Activated CD8-positive, alpha-beta memory T cell treated with anti-CD3 and anti-CD28 coated beads, Interleukin-2, amount 50 U/mL, for 1 hour (primary cell): ENCODE data around the gene IL1RAP.

Experiments
- DNase-seq: peaks from one replicate; pipeline ENCODE4 v3.0.0-alpha.2; 2020; ENCODE audit errors: extremely low read depth

IL1RAP gene

GRCh38 chr3:190541560-190541959 lies 27.7 kb downstream of the IL1RAP start:
- DNase-seq: no peak

DNA sequence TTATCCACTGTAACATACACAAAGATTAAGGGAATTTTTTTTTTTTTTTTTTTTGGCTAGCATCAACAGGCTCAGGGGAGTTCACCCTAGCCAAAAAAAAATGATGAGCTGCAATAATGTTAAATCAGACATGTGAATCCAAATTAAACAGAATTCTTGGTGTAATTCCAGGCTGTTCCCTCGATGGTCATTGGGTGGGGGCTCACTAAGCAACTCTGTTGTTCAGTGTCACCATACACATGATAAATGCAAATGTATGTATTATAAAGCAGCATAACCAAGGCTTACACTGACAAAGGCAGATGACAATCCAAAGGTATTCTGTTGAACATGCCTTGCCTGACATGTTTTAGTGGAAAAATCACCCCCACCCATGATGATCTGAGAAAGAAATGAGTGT lies 29.0 kb downstream of the IL1RAP start:
- no peak for DNase-seq

DNA sequence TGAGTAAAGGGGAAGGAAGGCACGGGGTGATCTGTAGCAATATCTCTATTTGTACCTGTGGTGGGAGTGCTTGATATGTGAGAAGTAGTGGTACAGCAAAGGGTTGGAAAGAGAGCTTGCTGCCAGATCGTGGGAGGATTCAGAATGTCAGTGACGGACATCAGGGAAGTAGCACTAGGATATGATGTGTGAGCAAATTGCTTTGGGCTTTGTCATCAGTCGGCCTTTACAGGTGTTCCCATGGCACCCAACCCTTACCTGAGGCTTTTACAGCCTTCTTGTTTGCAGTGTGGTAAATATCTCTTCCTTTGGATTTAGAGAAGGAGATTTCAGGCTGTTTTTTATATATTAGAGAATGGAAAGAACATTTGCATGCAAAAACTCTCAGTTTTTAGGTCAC lies 29.8 kb downstream of the IL1RAP start:
- DNase-seq: no peak

- DNase-seq: no peak
Observed at GRCh38 chr3:190545191-190545590, 31.3 kb downstream of the IL1RAP start.

DNA sequence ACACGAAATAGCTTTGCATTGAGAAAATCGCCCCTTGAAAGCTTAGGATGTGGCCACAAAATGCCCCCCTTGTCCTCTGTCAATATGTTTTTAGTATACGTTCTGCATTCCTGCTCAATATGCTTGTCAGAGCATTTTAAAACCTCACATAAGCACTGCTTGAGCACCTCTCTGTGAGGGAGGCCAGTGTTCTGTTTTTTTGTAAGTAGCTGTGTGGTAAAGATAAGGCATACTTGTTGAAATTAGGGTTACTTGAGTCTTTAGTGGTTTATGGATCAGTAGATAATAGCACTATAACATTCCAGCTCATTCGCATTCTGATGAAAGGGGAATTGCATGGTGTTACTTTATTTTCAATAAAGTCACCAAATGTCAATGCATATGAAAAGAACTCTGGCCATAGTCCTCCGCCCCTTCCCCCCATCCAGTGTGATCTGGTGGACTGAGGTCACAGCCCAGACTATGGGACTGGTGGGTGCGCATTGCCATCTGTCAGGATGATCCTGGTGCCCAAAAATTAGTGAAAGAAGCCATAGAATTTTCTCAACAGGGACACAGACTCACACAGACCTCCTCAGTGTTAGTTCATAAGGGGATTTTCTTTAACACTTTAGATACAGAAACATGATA lies 33.1 kb downstream of the IL1RAP start:
- DNase-seq: no peak

DNA sequence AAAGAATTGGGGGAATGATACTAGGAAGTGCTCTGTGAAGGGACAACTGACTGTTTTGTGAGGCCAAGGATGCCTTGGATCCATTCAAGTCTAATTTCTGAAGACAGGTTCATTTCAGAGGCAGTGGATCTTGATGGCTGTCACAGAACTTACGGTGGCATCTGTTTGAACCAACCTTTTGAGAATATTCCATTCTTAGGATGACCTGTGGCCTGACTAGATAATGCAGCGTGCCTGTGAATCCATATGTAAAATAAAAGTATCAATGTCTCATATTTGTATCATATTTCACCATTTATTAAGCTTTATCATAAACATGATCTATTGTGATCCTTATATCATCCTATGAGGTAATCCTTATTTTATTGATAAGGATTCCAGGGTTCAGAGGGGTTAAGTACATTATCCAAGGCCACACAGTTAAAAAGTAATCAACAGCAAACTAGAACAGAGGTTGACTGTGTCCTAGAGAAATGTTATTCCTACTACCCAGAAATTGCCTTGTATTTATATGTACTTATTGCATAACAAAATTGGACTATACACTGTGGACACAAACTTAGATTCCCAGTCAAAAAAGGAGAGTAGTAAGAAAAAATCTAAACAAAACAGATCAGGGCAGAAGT lies 34.3 kb downstream of the IL1RAP start:
- DNase-seq: no peak

DNA sequence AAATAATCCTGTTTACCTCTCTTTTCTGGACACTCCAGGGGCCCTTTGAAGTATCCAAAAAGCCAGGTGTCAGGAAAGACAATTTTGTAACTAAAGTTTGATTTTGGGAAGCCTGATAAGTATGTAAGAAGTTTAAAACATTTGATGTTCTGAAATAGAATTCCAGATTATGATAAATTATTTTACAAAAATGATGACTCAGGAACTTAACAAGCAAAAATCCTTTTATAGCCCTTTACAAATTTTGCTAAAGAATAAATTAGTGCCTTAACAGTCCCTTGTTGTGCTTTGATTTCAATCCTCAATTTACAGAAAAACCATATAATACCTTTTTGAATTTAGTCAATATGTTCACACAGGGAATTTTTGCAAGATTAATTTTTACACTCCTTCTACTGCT lies 38.1 kb downstream of the IL1RAP start:
- DNase-seq: no peak

- DNase-seq: no peak
Observed at GRCh38 chr3:190552969-190553759, 39.3 kb downstream of the IL1RAP start.

DNA sequence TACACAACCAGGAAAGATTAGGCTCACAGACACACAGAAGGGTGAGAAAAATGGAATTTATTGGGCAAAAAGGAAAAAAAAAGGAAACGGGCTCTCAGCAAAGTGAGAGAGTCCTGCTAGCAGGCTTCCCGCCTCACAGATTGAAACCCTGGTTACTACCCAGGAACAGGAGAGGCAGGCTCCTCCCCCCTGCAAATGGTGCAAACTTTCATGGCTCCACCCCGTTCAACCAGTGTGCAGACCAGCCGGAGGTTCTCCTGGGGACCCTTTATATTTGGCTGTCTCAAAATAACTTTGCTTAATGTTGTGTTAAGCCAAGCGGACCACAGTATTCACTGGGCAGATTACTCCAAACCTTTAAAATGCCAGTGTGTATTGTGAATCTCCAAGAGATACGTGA lies 40.3 kb downstream of the IL1RAP start:
- no peak for DNase-seq

GRCh38 chr3:190556351-190556750 lies 42.5 kb downstream of the IL1RAP start:
- no peak for DNase-seq

DNA sequence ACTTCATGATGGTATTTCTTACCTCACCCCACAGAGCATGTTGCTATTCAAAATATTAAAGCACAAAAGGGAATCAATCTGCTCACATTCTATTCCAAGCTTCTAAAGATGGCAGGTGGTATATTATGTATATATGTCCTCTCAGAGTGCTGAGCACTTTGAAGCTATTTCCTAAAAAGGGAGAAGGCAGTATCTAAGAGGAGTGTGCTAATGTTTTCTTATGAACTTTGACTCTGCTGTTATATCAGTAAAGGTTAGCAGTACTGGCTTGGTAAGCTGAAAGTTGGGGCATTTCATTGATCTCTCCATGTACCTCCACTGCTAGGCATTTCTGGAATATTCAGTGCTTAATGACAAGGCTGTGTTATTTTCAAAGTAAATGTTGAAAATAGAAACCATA lies 43.4 kb downstream of the IL1RAP start:
- DNase-seq: no peak

DNA sequence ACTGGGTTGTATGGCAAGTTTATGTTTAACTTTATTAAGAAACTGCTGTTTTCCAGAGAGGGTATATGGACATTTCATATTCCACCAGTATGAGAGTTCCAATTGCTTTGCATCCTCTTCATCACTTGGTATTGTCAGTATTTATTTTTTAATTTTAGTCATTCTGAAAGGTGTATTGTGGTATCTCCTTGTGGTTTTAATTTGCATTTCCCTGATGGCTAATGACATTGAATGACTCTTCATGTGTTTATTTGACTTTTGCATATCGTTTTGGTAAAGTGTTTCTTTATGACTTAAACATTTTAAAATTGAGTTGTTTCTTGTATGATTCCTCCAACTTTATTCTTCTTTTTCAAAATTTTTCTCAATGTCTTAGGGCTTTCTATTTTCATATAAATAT lies 44.4 kb downstream of the IL1RAP start:
- no peak for DNase-seq

DNA sequence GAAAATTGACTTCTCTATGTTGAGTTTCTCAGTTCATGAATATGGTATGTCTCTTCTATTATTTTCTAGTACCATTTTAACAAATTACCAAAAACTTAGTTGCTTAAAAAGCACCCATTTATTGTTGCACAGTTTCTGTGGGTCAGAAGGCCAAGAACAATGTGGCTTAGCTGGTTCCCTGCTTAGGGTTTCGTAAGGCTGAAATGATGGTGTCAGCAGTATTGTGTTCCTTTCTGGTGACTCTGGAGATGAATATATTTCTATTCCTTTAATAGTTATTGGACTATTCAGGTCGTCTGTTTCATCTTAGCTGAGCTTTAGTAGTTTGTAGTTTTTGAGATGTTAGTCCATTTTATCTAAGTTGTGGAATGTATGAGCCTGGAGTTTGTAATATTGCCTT lies 44.9 kb downstream of the IL1RAP start:
- DNase-seq: no peak

GRCh38 chr3:190560013-190560895 lies 46.4 kb downstream of the IL1RAP start:
- no peak for DNase-seq

- DNase-seq: no peak
Observed at GRCh38 chr3:190562866-190563510, 49.1 kb downstream of the IL1RAP start.

GRCh38 chr3:190564175-190564574 lies 50.3 kb downstream of the IL1RAP start:
- DNase-seq: no peak

- no peak for DNase-seq
Observed at GRCh38 chr3:190566043-190566933, 52.4 kb downstream of the IL1RAP start.

DNA sequence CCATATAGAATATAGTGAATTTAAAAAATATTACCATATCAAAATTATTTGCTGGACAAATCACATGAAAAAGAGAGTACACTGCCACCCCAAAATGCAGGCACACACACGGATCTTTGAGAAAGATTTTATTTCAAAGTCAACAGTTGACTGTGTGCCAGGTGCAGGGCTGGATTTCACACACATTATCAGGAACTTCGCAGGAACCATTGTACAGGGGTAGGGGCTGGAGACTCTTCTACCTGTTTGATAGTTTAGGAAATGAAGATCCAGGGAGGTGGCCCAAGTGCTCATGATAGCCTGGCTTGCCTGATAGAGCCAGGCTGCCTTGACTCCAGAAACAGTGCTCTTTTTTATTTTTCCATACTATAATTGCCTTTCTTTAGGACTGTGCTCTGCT lies 54.2 kb downstream of the IL1RAP start:
- DNase-seq: no peak

DNA sequence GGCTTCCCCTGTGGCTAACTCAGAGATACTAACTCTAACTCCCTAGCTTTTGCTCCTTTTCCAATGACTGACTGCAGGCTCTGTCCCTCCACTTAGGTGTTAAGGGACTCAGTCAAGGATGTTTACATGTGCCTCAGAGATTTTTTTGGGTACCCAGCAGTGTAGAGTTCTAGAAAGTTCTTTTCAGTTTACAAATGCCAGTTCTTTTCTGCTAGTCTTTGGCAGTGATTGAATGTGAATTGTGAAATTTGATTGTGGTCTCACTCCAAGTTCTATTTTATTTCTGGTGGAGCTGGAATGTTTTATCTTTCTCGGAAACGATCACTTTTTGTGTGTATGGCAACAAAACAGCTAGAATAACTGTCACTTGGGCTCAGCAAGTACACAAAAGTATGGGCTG lies 60.6 kb downstream of the IL1RAP start:
- no peak for DNase-seq

DNA sequence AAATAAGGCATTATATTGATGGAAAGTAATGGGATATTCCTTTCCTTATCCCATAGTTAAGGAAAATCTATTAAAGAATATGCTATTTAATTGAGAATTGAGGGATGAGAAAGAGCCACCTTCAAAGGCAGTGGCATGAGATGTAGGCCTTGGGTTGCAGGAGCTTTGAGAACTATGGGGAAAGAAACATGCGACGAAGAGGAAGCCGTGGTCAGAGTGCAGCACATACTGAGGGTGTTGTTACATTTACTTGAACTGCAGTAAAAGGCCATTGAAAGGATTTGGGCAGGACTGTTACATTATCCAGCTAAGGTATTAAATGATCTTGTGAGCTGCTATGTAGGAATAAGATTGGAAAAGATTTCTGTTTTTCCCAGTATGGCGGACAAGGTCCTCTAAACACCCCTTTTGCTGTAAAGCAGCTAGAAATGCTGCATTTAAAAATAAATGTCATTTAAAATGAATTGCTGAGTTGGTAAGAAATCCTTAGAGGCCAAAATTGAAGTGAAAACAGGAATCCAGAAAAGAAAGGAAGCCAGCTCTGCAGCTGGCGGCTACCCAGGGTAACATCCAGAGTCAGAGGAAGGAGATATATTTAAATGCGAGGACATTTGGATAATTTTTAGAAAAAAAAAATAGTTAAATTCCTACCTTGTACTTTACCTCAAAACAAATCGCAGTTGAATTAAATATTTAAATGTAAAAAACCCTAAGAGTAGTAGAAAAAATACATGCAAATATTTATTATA lies 61.7 kb downstream of the IL1RAP start:
- DNase-seq: no peak
